AG04450 (cell line): ENCODE measurements around the gene SAMD4B. TPM values are rescaled to one million over a fixed set of nuclear protein-coding genes. Genes with fewer than 3 reads are reported as not detected.

Experiments
- CTCF ChIA-PET: fragments of 300-600, 350-600 bp; formaldehyde crosslinking; extraction: SDS; loops from one replicate; lab custom pipeline; 2022; ENCODE audit warnings: antibody characterized with exemption, inconsistent platforms; lab: Charles Lee
- POLR2A ChIA-PET: fragments of 350-600 bp; formaldehyde crosslinking; extraction: SDS; loops from one replicate; lab custom pipeline; 2021; ENCODE audit warnings: antibody characterized with exemption, inconsistent platforms; lab: Yijun Ruan, JAX
- DNase-seq: peaks from one replicate; pipeline ENCODE4 v3.0.0-alpha.2; 2011; ENCODE audit warnings: low read depth, low spot score
- H3K27ac ChIP-seq: one replicate; pipeline ENCODE4 v1.5.1; 2012; ENCODE audit warnings: low read depth, low read length, control low read depth
- H3K27me3 ChIP-seq: one replicate; pipeline ENCODE4 v1.6.0; 2012; ENCODE audit warnings: low read length; ENCODE audit not compliant: control insufficient read depth, insufficient read depth
- H3K4me3 ChIP-seq: 2 replicates; pipeline ENCODE4 v1.5.1; 2011; ENCODE audit warnings: mild to moderate bottlenecking, low read depth, low read length, control low read depth
- H3K9me3 ChIP-seq: 2 replicates; pipeline ENCODE4 v1.5.1; 2012; ENCODE audit warnings: low read length; ENCODE audit not compliant: control insufficient read depth, insufficient read depth
- polyA plus RNA-seq: library from polyadenylated mRNA; depleted of rRNA; stranded (reverse); fragments of >200 nt; gene quantifications from 2 replicates; pipeline ENCODE4 v1.2.3, GENCODE V29; 2011
- TF ChIP-seq, protein P1 (sequence below): IDR thresholded peaks from 2 replicates; pipeline ENCODE4 v1.5.1; 2011; ENCODE audit warnings: low read depth, low read length, control low read depth, inconsistent platforms

Gene SAMD4B
- polyA plus RNA-seq, 1 experiment: 33.4 TPM

DNA sequence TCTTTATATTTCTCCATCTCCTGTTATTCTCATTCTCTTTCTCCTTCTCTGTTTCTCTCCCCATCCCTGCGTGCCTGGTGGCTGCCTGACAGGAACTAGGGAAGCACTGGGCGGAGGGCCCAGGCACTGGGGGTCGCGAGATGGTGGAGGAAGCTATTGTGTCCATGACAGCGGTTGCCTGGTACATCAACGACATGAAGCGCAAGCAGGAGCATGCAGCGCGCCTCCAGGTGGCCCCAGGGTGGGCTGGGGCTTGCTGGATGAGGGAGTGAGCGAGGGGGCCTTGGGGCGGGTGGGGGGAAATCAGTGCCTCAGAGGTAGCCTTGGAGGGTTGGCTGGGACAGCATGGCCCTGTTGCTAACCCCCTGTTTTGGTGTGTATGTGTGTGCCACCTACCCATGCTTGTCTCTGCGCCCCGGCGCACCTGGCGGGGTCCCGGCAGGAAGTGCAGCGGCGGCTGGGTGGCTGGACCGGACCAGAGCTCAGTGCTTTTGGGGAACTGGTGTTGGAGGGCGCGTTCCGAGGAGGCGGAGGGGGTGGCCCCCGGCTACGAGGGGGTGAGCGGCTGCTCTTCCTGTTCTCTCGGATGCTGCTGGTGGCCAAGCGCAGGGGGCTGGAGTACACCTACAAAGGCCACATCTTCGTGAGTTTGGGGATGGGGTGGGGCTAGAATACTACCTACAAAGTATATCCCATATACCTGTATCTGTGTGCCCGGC, 75.4 kb downstream of the SAMD4B start:
- TF ChIP-seq, protein P1, sequence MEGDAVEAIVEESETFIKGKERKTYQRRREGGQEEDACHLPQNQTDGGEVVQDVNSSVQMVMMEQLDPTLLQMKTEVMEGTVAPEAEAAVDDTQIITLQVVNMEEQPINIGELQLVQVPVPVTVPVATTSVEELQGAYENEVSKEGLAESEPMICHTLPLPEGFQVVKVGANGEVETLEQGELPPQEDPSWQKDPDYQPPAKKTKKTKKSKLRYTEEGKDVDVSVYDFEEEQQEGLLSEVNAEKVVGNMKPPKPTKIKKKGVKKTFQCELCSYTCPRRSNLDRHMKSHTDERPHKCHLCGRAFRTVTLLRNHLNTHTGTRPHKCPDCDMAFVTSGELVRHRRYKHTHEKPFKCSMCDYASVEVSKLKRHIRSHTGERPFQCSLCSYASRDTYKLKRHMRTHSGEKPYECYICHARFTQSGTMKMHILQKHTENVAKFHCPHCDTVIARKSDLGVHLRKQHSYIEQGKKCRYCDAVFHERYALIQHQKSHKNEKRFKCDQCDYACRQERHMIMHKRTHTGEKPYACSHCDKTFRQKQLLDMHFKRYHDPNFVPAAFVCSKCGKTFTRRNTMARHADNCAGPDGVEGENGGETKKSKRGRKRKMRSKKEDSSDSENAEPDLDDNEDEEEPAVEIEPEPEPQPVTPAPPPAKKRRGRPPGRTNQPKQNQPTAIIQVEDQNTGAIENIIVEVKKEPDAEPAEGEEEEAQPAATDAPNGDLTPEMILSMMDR: no peak
- H3K4me3 ChIP-seq: no peak overlapping the region
- H3K9me3 ChIP-seq: no peaks in the 10 kb centered on the region; the same call in 1 of the 2 replicates
- no peak overlapping the region for H3K27ac ChIP-seq
- DNase-seq: no peak
- POLR2A ChIA-PET: interaction anchor here (0.6 to 4.5 kb wide), 2 partner anchors 12 to 18 kb away, joined by 4 to 44 read pairs; partner anchors contain the start of gene RPS16
- no peaks in the 10 kb centered on the region for H3K27me3 ChIP-seq
- CTCF ChIA-PET: interaction anchor here (1.2 kb wide), 1 partner anchor 18 kb away, joined by 3 read pairs; the partner anchor contains the start of gene RPS16

DNA sequence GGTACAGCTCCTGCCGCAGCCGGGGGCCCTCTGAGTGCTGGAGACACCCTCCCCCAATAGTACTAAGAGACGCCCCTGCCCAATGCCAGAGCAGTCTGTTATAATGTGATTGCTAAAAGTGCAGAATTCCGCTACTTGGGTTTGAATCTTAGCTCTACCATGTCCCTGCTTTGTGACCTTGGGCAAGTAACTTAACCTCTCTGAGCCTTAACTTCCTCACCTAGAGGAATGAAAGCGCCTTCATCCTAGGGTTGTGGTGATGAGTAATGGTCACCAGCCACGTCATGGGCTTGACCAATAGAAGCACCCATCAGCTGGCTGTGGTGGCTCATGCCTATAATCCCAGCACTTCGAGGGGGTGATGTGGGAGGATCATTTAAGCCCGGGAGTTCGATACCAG, 76.8 kb downstream of the SAMD4B start:
- no peaks in the 10 kb centered on the region for H3K27me3 ChIP-seq
- TF ChIP-seq, protein P1: no peak
- H3K27ac ChIP-seq: no peak overlapping the region
- no peak for DNase-seq
- POLR2A ChIA-PET: interaction anchor here (0.6 to 2.3 kb wide), 3 partner anchors 10 to 20 kb away, joined by 3 to 12 read pairs (median 5); partner anchors contain the start of gene RPS16
- CTCF ChIA-PET: interaction anchor here (0.8 to 1.2 kb wide), 2 partner anchors 17 to 22 kb away, joined by 3 read pairs; partner anchors contain the start of gene RPS16
- no peak overlapping the region for H3K4me3 ChIP-seq
- no peaks in the 10 kb centered on the region; the same call in 1 of the 2 replicates for H3K9me3 ChIP-seq

DNA sequence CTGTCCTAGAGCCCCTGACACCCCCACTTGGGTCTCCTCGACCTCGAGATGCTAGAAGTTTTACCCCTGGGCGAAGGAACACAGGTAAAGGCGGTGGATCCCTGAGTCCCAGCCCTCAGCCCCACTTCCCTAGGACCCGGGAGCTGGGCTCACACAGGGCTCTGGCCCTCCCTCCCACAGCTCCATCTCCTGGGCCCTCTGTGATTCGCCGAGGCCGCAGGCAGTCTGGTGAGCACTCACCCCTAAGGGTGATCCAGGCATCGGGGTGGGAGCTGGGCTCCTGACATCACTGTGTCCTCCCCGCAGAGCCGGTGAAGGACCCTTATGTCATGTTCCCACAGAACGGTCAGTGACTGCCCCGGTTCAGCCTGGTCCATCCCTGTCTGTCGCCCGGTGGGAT, 78.5 kb downstream of the SAMD4B start:
- POLR2A ChIA-PET: interaction anchor here (1.0 to 1.3 kb wide), 2 partner anchors 15 to 30 kb away, joined by 4 read pairs; partner anchors contain the start of genes MED29, PAF1 and RPS16
- TF ChIP-seq, protein P1: no peak
- Histone ChIP-seq H3K4me3 (no peak overlapping the region), H3K9me3 (no peaks in the 10 kb centered on the region; the same call in 1 of the 2 replicates), H3K27ac (no peak overlapping the region), H3K27me3 (no peaks in the 10 kb centered on the region)
- CTCF ChIA-PET: interaction anchor here (1.2 kb wide), 1 partner anchor 23 kb away, joined by 3 read pairs; no protein-coding TSS in a partner anchor
- no peak for DNase-seq

DNA sequence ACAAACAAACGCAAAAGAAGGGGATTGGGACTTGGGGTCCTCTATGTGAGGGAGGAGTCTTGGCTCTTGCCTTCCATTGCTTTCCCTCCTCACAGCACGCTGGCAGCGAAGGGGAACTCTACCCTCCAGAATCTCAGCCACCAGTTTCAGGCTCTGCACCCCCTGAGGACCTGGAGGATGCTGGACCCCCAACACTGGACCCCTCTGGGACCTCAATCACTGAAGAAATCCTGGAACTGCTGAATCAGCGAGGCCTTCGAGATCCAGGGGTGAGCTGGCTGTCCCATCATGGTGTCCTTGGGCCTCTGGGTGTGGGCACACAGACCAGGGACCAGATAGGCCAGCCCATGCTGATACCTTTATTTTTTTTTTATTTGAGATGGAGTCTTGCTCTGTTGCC, 79.8 kb downstream of the SAMD4B start:
- POLR2A ChIA-PET: interaction anchor here (1.3 kb wide), 2 partner anchors 8 to 14 kb away, joined by 3 to 4 read pairs; partner anchors contain the start of gene RPS16

More for the DNA sequence above, 79.8 kb downstream of the SAMD4B start:
- Histone ChIP-seq H3K27me3 (no peaks in the 10 kb centered on the region), H3K4me3 (no peak overlapping the region), H3K27ac (no peak overlapping the region), H3K9me3 (no peaks in the 10 kb centered on the region; the same call in 1 of the 2 replicates)
- DNase-seq: no peak
- CTCF ChIA-PET: interaction anchor here (0.8 kb wide), 1 partner anchor 24 kb away, joined by 4 read pairs; no protein-coding TSS in a partner anchor
- TF ChIP-seq, protein P1: no peak
